ENCODE results near the gene B4GALT6.

DNA sequence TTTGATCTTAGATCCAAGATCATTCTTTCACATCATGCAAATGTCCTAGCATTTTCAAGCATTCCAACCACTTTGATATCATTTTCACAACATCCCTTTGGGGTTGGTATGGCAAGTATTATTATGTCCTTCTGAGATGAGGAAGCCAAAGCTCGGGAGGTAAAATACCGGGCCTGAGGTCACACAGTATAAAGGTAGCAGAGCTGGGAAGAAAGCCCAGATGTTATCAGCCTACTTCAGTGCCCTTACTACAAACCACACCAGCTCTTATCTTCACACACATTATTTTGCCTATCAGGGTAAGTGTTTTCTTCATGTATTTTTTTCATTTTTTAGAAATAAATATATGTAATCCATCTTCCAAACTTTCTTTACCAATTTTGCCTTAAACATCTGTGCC lies 4.2 kb upstream of the B4GALT6 start:
- TF ChIP-seq, protein P1, sequence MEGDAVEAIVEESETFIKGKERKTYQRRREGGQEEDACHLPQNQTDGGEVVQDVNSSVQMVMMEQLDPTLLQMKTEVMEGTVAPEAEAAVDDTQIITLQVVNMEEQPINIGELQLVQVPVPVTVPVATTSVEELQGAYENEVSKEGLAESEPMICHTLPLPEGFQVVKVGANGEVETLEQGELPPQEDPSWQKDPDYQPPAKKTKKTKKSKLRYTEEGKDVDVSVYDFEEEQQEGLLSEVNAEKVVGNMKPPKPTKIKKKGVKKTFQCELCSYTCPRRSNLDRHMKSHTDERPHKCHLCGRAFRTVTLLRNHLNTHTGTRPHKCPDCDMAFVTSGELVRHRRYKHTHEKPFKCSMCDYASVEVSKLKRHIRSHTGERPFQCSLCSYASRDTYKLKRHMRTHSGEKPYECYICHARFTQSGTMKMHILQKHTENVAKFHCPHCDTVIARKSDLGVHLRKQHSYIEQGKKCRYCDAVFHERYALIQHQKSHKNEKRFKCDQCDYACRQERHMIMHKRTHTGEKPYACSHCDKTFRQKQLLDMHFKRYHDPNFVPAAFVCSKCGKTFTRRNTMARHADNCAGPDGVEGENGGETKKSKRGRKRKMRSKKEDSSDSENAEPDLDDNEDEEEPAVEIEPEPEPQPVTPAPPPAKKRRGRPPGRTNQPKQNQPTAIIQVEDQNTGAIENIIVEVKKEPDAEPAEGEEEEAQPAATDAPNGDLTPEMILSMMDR (IDR thresholded peaks at IDR 0.05) = no peak
- TF ChIP-seq EZH2 (IDR thresholded peaks at IDR 0.05; ENCODE audit: borderline replicate concordance, insufficient read depth, low read depth, low read length, poor library complexity, severe bottlenecking) = no peak
